HepG2 (cell line): ENCODE results near the gene ATP6V0D1. TPM values are rescaled to one million over a fixed set of nuclear protein-coding genes. Genes with fewer than 3 reads are reported as not detected.

Experiments
- ATAC-seq: fragments of 200-7000 bp; cut with Tn5 transposase; 3 replicates; pipeline ENCODE4 v1.9.1; 2020; ENCODE audit warnings: mild to moderate bottlenecking, moderate library complexity
- BruUV-seq: library from RNA; stranded (reverse); fragments of 400-500 nt; replicated peaks from 2 replicates; lab custom pipeline; 2021; lab: Mats Ljungman, UMichigan
- CTCF ChIA-PET: fragments of 300-600 bp; formaldehyde crosslinking; extraction: SDS; loops from one replicate; lab custom pipeline; 2021; ENCODE audit warnings: low total read pairs, inconsistent platforms, low intra/inter-chr PET ratio; lab: Yijun Ruan, JAX
- POLR2A ChIA-PET: fragments of 350-600 bp; sonication (Branson Sonifier 250); formaldehyde crosslinking; loops from one replicate; lab custom pipeline; 2020; ENCODE audit warnings: antibody characterized with exemption, inconsistent platforms; lab: Yijun Ruan, JAX
- DNase-seq: peaks from one replicate; pipeline ENCODE4 v3.0.0-alpha.2; 2015; ENCODE audit warnings: low spot score
- FAIRE-seq: peaks from 3 replicates; lab custom pipeline; 2011; peaks lifted over from hg19 to GRCh38; lab: Jason Lieb, UNC
- H2AFZ ChIP-seq: one replicate; pipeline ENCODE4 v1.6.1; 2011; ENCODE audit warnings: low read length, inconsistent platforms
- H3K27ac ChIP-seq: fragments of 300-600 bp; 3 replicates; pipeline ENCODE4 v1.8.0; 2011; ENCODE audit warnings: mixed run types, mild to moderate bottlenecking, mixed read lengths, low read length, inconsistent platforms; ENCODE audit not compliant: insufficient read depth; ENCODE audit errors: extremely low read length
- H3K27me3 ChIP-seq, 2 experiments: fragments of 200-600 bp in 1 of 2; 2 replicates in 1 of 2; 3 replicates in 1 of 2; pipeline versions ENCODE4 v1.6.0 to v1.8.0; 2011; ENCODE audit warnings: low read length in 2 of 2, mild to moderate bottlenecking in 2 of 2, moderate library complexity in 2 of 2, inconsistent platforms in 1 of 2; ENCODE audit not compliant: insufficient read depth in 2 of 2, control insufficient read depth in 1 of 2
- H3K36me3 ChIP-seq, 2 experiments: fragments of 200-600 bp in 1 of 2; replicated peaks in 1 of 2; 2 replicates in 1 of 2; 3 replicates in 1 of 2; pipeline versions ENCODE4 v1.5.1 to v1.8.0; 2011; ENCODE audit warnings: low read length in 2 of 2, inconsistent platforms in 1 of 2; ENCODE audit not compliant: insufficient read depth in 2 of 2, control insufficient read depth in 1 of 2
- H3K4me1 ChIP-seq: 2 replicates; pipeline ENCODE4 v1.5.1; 2012; ENCODE audit warnings: low read length, inconsistent platforms; ENCODE audit not compliant: insufficient read depth
- H3K4me2 ChIP-seq: 2 replicates; pipeline ENCODE4 v1.6.0; 2011; ENCODE audit warnings: low read depth, low read length, inconsistent platforms
- H3K4me3 ChIP-seq, 3 experiments: fragments of 200-600 bp in 1 of 3; sonication (generic), shearing (Covaris generic) in 1 of 3; replicated peaks in 1 of 3; 2 replicates each; pipeline ENCODE4 v1.5.1; 2011 to 2016; ENCODE audit warnings: low read length in 3 of 3, inconsistent platforms in 2 of 3, low read depth in 2 of 3, mild to moderate bottlenecking in 2 of 3, control low read depth in 1 of 3, mixed read lengths in 1 of 3; ENCODE audit not compliant: insufficient read depth in 1 of 3
- H3K79me2 ChIP-seq: one replicate; pipeline ENCODE4 v1.6.1; 2011; ENCODE audit warnings: low read length, inconsistent platforms; ENCODE audit not compliant: insufficient read depth
- H3K9ac ChIP-seq: 2 replicates; pipeline ENCODE4 v1.6.0; 2011; ENCODE audit warnings: mild to moderate bottlenecking, low read depth, low read length, inconsistent platforms; ENCODE audit not compliant: insufficient read depth
- H3K9me3 ChIP-seq: 2 replicates; pipeline ENCODE4 v1.5.1; 2012; ENCODE audit warnings: mild to moderate bottlenecking, low read length
- H4K20me1 ChIP-seq: 2 replicates; pipeline ENCODE4 v1.6.0; 2011; ENCODE audit warnings: inconsistent platforms, mild to moderate bottlenecking, low read length, moderate library complexity; ENCODE audit not compliant: insufficient read depth
- CEBPB ChIP-seq: IDR thresholded peaks from 2 replicates; pipeline ENCODE4 v1.6.1; 2011; ENCODE audit warnings: low read depth, low read length, improper control_type of control experiment, borderline replicate concordance
- JDP2 ChIP-seq: sonication (generic); formaldehyde crosslinking; IDR thresholded peaks from 2 replicates; pipeline ENCODE4 v1.8.1; 2022; ENCODE audit warnings: missing genetic modification reagents, borderline replicate concordance
- MTA3 ChIP-seq: sonication (generic); formaldehyde crosslinking; IDR thresholded peaks from 2 replicates; pipeline ENCODE4 v1.4.0; 2020; ENCODE audit warnings: missing genetic modification reagents
- SKI ChIP-seq: fragments of 450-650 bp; IDR thresholded peaks from one replicate; pipeline ENCODE4 v1.6.1; 2018; ENCODE audit warnings: mild to moderate bottlenecking; ENCODE audit not compliant: partially characterized antibody
- ZNF841 ChIP-seq: sonication (generic); formaldehyde crosslinking; IDR thresholded peaks from 2 replicates; pipeline ENCODE4 v1.8.1; 2023; ENCODE audit warnings: missing genetic modification reagents, borderline replicate concordance
- WGBS: methylation state at CpG from one replicate; pipeline ENCODE4 v1.1.6; 2017; ENCODE audit warnings: low lambda C conversion rate; 5-methylcytosine and 5-hydroxymethylcytosine counted together
- in situ Hi-C: cut with HindIII; loops from 2 replicates; pipeline ENCODE4 v1.10.0; 2017; ENCODE audit warnings: low pct_unique_long_range_greater_than_20kb; ENCODE audit not compliant: extremely low pct_ligation_motif_present
- intact Hi-C: fragments of 100-400 bp; cut with micrococcal nuclease; formaldehyde crosslinking; loops from one replicate; pipeline ENCODE4 v1.10.0; 2022; ENCODE audit not compliant: unreplicated experiment
- polyA plus RNA-seq, 8 experiments: library from polyadenylated mRNA; depleted of rRNA in 3 of 8; stranded (reverse) in 7 of 8; unstranded in 1 of 8; fragments of >200 nt; fragmentation: Illumina TruSeq in 4 of 8; extraction: Trizol in 4 of 8; gene quantifications; 2 replicates each; pipeline versions ENCODE4 v1.2.1 to v1.2.3, GENCODE V29; 2011 to 2016; ENCODE audit warnings: low read depth in 4 of 8, missing spikeins in 1 of 8, mixed read lengths in 1 of 8; ENCODE audit not compliant: insufficient read depth in 1 of 8
- total RNA-seq, 5 experiments: library from RNA; depleted of rRNA; stranded (reverse); fragments of >200 nt; fragmentation: Illumina TruSeq; extraction: Trizol; gene quantifications; 2 replicates each; pipeline ENCODE4 v1.2.3, GENCODE V29; 2016; ENCODE audit warnings: low read depth in 1 of 5
- TF ChIP-seq, protein P1 (sequence below): IDR thresholded peaks from 2 replicates; pipeline ENCODE4 v1.6.1; 2016

ATP6V0D1 gene
- total and polyA plus RNA-seq, 2 of the 13 experiments (the other 11 are each of a cell fraction or from before 2014, with no cell fraction given) = 51.1 to 61.3 TPM

DNA sequence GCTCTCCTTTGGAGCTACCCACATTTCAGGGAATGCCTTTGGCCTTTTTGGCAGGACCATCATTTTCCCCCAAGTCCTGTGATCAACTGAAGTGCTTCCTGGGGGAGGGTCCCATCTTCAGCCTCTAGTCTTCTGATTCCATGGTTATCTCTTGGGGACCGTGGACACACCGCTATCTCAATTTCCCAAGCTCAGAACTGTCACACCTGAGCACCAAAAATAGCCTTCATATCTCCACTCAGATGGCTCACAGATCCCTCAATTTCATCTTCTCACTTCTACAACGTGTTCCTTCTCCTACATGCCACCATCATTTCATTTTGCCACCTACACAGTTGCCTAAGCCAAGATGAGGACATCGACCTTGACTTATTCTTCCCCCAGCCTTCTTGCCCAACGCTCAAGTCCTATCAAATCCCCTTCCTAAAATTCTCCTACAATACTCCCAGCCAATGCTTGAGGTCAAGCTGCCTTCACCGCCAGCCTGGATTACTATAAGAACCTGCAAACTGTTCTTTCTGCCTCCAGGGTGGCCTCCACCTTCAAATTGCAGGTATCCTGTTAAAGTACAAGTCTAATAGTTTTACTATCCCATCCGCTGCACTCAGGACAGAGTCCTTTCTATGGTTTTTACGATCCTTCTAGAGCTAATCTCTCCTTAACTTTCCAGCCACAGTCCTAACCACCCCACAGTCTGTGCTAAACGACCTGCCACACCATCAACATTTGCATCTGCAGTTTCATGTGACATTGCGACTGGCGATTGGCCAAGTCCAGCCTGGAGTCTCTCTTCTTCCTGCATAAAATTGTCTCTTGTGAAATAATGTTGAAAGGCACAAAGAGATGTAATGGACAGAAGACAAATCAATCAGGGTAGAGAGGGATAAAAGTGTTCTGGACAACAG, 6.2 kb downstream of the ATP6V0D1 start:
- TF ChIP-seq ZNF841 (CRISPR knock-in tag) = no peak
- TF ChIP-seq MTA3 (CRISPR knock-in tag) = no peak
- TF ChIP-seq, protein P1, sequence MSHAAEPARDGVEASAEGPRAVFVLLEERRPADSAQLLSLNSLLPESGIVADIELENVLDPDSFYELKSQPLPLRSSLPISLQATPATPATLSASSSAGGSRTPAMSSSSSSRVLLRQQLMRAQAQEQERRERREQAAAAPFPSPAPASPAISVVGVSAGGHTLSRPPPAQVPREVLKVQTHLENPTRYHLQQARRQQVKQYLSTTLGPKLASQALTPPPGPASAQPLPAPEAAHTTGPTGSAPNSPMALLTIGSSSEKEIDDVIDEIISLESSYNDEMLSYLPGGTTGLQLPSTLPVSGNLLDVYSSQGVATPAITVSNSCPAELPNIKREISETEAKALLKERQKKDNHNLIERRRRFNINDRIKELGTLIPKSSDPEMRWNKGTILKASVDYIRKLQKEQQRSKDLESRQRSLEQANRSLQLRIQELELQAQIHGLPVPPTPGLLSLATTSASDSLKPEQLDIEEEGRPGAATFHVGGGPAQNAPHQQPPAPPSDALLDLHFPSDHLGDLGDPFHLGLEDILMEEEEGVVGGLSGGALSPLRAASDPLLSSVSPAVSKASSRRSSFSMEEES = no peak
- TF ChIP-seq SKI = no peak
- 0 out of 2 replicates have a peak, but pooled peaks have one; percentile 12 for TF ChIP-seq CEBPB
- no peak for TF ChIP-seq JDP2 (CRISPR knock-in tag)
- 93% methylated on average over 11 of the region's 11 CpGs for WGBS
- ChIA-PET POLR2A (no interaction called here), CTCF (no interaction called here)
- DNase-seq (no peak), ATAC-seq (no peak), FAIRE-seq (no peak)
- in situ Hi-C loops = no loop called here
- Histone ChIP-seq H3K4me1 (peaks cover 23% of the 10 kb centered on the region), H3K4me3 (no peak overlapping the region), H3K27me3 (no peaks in the 10 kb centered on the region), H3K9ac (no peak overlapping the region), H3K36me3 (peaks cover 2 to 8% of the 10 kb centered on the region in 2 experiments; a peak in 4 of 5 replicates), H4K20me1 (no peaks in the 10 kb centered on the region; the same call in 1 of the 2 replicates), H3K4me2 (no peak overlapping the region), H2AFZ (no peak overlapping the region), H3K27ac (no peak overlapping the region), H3K79me2 (peaks cover 35% of the 10 kb centered on the region), H3K9me3 (no peaks in the 10 kb centered on the region)
- intact Hi-C loops = no loop called here
- TSS peak; percentile 12 for BruUV-seq
